BLaER1 treated with 17β-estradiol and CSF1 and Interleukin-3, amounts not matched to agents 10 nM and 100 nM (cell line): Measurements from ENCODE around the gene C4B.
A peak's percentile ranks its signal among the peaks of the same experiment; 100 is the strongest.

Experiments
- H3K27ac ChIP-seq, 11 experiments: shearing (Covaris generic); formaldehyde crosslinking; 2 replicates each; pipeline ENCODE4 v1.8.1; 2022
- H3K27me3 ChIP-seq, 11 experiments: shearing (Covaris generic); formaldehyde crosslinking; 2 replicates each; pipeline ENCODE4 v1.8.1; 2022
- H3K36me3 ChIP-seq, 11 experiments: shearing (Covaris generic); formaldehyde crosslinking; 2 replicates each; pipeline ENCODE4 v1.8.1; 2022
- H3K4me1 ChIP-seq, 10 experiments: shearing (Covaris generic); formaldehyde crosslinking; 2 replicates each; pipeline ENCODE4 v1.8.1; 2022
- H3K4me2 ChIP-seq, 11 experiments: shearing (Covaris generic); formaldehyde crosslinking; 2 replicates each; pipeline ENCODE4 v1.8.1; 2022
- H3K4me3 ChIP-seq, 10 experiments: shearing (Covaris generic); formaldehyde crosslinking; 2 replicates each; pipeline ENCODE4 v1.8.1; 2022
- H3K9ac ChIP-seq, 11 experiments: shearing (Covaris generic); formaldehyde crosslinking; 2 replicates each; pipeline ENCODE4 v1.8.1; 2022
- H3K9me3 ChIP-seq, 11 experiments: shearing (Covaris generic); formaldehyde crosslinking; replicated peaks in 1 of 11; 2 replicates each; pipeline ENCODE4 v1.8.1; 2022
- H4K20me1 ChIP-seq, 11 experiments: shearing (Covaris generic); formaldehyde crosslinking; 2 replicates each; pipeline ENCODE4 v1.8.1; 2022
- Cebpa-rat ChIP-seq, 11 experiments: shearing (Covaris generic); IDR thresholded peaks; 2 replicates each; pipeline ENCODE4 v1.8.1; 2022

The C4B gene

DNA sequence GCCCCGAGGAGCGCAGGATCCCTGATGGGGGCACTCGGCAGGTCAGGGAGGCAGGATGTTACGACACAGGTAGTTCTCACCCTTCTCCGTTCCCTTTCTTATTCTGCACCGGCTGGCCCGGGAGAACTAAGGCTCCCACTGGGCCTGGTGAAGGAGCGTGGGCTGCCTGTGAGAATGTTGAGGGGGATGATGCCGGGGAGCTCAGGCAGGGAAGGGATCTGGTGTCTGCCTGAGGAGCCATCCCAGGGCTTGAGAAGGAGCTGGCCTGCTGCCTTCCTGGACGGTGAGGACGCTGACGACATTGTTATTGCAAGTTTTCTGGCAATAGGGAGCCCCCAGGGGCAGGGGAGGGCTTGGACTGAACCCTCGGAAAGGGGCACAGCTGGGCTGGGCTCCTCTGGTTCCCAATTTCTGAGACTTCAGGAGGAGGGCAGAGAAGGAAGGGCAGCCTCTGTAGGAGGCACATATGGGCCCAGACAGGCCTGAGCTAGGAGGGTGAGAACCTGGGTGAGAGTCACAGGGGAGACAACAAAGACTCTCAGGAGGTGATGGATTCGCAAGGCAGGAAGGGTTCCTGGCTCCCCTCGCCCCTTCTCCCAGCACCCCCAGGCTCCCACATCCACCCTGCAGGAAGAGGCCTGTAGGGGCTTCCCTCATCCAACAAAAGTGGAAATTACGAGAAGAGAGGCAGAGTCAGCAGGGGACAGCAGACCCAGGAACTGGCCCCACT lies 56.4 kb downstream of the C4B start:
- no peaks in the 10 kb centered on the region for H3K36me3 ChIP-seq
- H3K9me3 ChIP-seq, result no peaks in the 10 kb centered on the region
- TF ChIP-seq Cebpa-rat (IDR thresholded peaks at IDR 0.05), result no peak
- no peak overlapping the region for H3K4me3 ChIP-seq
- no peaks in the 10 kb centered on the region; a peak in 2 of 22 replicates for H4K20me1 ChIP-seq
- no peak overlapping the region for H3K4me2 ChIP-seq
- H3K4me1 ChIP-seq, result 0 out of 20 replicates have a peak, but pooled peaks cover 0 to 4% (median 0%) of the 10 kb centered on the region in 10 experiments
- 0 out of 22 replicates have a peak, but pooled peaks cover 0 to 2% (median 0%) of the 10 kb centered on the region in 11 experiments for H3K27me3 ChIP-seq
- no peak overlapping the region for H3K27ac ChIP-seq
- H3K9ac ChIP-seq, result no peak overlapping the region

- Histone ChIP-seq H3K36me3 (no peaks in the 10 kb centered on the region), H3K4me2 (no peak overlapping the region), H3K9ac (no peak overlapping the region), H4K20me1 (no peaks in the 10 kb centered on the region; a peak in 2 of 22 replicates), H3K4me3 (no peak overlapping the region), H3K9me3 (no peaks in the 10 kb centered on the region), H3K27me3 (0 out of 22 replicates have a peak, but pooled peaks cover 0 to 5% (median 0%) of the 10 kb centered on the region in 11 experiments), H3K4me1 (no peaks in the 10 kb centered on the region), H3K27ac (no peak overlapping the region)
- TF ChIP-seq Cebpa-rat (IDR thresholded peaks at IDR 0.05), result no peak
Measured at GRCh38 chr6:32073101-32073500, 58.5 kb downstream of the C4B start.

DNA sequence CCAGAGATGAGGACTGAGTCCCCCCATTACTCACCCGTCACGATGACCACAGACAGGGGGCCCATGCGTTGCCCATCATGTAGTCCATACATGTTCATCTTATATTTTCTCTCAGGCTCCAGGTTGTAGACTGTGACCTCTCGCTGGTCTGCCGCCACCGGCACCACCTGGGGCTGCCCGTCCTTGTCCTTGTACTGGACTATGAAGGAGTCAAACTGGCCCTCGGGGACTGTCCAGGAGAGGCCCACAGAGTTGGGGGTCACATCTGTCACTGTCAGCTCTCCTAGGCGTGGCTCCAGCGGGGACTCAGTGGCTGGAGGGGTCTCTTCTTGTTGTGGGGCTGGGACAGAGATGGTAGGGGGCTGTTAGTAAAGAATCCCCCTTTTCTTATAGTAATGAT lies 59.0 kb downstream of the C4B start:
- H3K36me3 ChIP-seq, result no peaks in the 10 kb centered on the region; a peak in 1 of 22 replicates
- H3K4me2 ChIP-seq, result no peak overlapping the region
- no peaks in the 10 kb centered on the region for H3K4me1 ChIP-seq
- no peak overlapping the region for H3K4me3 ChIP-seq
- 0 out of 22 replicates have a peak, but pooled peaks cover 0 to 5% (median 0%) of the 10 kb centered on the region in 11 experiments for H3K27me3 ChIP-seq
- no peak for TF ChIP-seq Cebpa-rat (IDR thresholded peaks at IDR 0.05)
- no peaks in the 10 kb centered on the region for H3K9me3 ChIP-seq
- no peaks in the 10 kb centered on the region; a peak in 2 of 22 replicates for H4K20me1 ChIP-seq
- no peak overlapping the region for H3K27ac ChIP-seq
- no peak overlapping the region for H3K9ac ChIP-seq

GRCh38 chr6:32074996-32075532 lies 60.5 kb downstream of the C4B start:
- Histone ChIP-seq H4K20me1 (no peaks in the 10 kb centered on the region; a peak in 1 of 22 replicates), H3K27me3 (0 out of 22 replicates have a peak, but pooled peaks cover 0 to 5% (median 0%) of the 10 kb centered on the region in 11 experiments), H3K27ac (no peak overlapping the region), H3K4me2 (no peak overlapping the region), H3K9me3 (no peaks in the 10 kb centered on the region), H3K9ac (no peak overlapping the region), H3K4me1 (no peaks in the 10 kb centered on the region), H3K36me3 (no peaks in the 10 kb centered on the region; a peak in 2 of 22 replicates), H3K4me3 (no peak overlapping the region)
- no peak for TF ChIP-seq Cebpa-rat (IDR thresholded peaks at IDR 0.05)

DNA sequence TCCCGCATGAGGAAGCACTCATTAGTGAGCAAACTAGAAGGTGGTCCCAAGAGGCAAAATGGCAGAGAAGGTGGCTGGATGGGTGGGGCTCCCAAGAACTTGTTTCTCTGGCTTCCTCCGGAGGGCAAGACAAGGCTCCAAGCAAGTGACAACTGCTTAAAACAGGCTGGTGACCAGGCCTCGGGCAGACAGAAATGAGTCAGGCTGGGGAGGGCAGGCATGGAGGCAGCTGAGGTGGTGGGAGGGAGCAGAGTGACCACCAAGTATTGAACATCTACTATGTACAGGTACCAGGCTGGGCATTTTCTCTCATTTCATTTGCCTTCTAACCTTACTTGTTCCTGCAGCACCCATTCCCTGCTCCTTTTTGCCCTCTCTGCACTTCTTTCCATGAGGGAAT lies 61.2 kb downstream of the C4B start:
- Histone ChIP-seq H3K4me2 (no peak overlapping the region), H3K4me3 (no peak overlapping the region), H3K36me3 (no peaks in the 10 kb centered on the region; a peak in 2 of 22 replicates), H3K4me1 (peaks cover 0 to 1% (median 0%) of the 10 kb centered on the region in 10 experiments; a peak in 1 of 20 replicates), H4K20me1 (no peaks in the 10 kb centered on the region; a peak in 1 of 22 replicates), H3K9me3 (no peaks in the 10 kb centered on the region), H3K9ac (no peak overlapping the region), H3K27me3 (0 out of 22 replicates have a peak, but pooled peaks cover 0 to 5% (median 0%) of the 10 kb centered on the region in 11 experiments), H3K27ac (no peak overlapping the region)
- TF ChIP-seq Cebpa-rat (IDR thresholded peaks at IDR 0.05), result no peak

DNA sequence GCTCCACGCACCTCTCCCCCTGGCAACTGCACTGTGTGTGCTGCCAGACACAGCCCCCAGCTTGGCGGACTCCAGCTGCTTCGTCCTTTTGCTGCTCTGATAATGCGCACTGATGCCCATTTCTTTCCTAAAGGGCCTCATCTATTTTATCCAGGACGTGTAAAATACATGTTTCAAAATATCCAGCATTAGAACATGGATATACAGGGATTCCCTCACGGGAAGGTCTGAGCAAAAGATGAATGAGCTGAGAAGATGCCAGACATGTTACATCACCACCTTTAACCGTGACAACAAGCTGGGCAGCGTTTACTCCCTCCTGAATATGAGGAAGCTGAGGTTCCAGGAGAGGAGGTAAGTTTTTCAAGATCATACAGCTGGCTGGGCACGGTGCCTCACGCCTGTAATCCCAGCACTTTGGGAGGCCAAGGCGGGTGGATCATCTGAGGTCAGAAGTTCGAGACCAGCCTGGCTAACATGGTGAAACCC lies 61.8 kb downstream of the C4B start:
- H3K9me3 ChIP-seq, result no peaks in the 10 kb centered on the region
- peaks cover 0 to 7% (median 0%) of the 10 kb centered on the region in 10 experiments; a peak in 5 of 20 replicates for H3K4me1 ChIP-seq
- no peak overlapping the region for H3K27ac ChIP-seq
- no peaks in the 10 kb centered on the region for H4K20me1 ChIP-seq
- H3K4me2 ChIP-seq, result no peak overlapping the region
- no peak overlapping the region for H3K4me3 ChIP-seq
- TF ChIP-seq Cebpa-rat (IDR thresholded peaks at IDR 0.05), result no peak
- 0 out of 22 replicates have a peak, but pooled peaks cover 0 to 5% (median 0%) of the 10 kb centered on the region in 11 experiments for H3K27me3 ChIP-seq
- no peak overlapping the region for H3K9ac ChIP-seq
- no peaks in the 10 kb centered on the region; a peak in 2 of 22 replicates for H3K36me3 ChIP-seq

DNA sequence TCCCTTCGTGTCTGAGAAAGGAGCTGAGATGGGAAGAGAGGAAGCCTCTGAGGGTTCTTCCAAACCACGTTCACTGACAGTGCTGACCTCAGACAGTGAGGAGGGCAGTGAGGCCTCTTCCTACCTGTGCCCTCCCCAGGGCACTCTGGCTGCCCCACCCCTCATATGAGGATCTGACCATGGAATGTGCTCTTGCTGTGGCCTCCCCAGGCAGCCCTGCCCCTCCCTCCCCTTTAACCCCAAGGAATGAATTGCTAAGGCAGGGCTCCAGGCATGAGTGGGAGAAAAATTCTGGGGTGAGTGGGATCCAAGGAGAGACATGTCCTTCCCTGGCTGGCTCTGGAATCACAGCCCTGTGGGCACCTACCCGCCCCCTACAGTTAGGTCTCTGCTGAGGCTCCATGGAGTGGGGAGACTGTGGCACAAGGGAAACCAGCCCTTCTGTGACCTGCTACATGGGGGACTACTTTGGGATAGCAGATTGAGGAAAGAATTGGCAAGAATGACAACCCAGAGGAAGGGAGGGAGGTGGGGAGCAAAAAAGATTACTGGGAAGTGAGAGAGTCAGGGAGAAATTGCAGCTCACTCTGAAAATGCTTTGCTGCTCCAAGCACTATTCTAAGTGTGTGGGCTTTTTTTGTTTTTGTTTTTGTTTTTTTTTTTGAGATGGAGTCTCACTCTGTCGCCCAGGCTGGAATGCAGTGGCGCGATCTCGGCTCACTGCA lies 65.1 kb downstream of the C4B start:
- no peak for TF ChIP-seq Cebpa-rat (IDR thresholded peaks at IDR 0.05)
- Histone ChIP-seq H4K20me1 (peaks cover 0 to 7% (median 0%) of the 10 kb centered on the region in 11 experiments; a peak in 3 of 22 replicates), H3K4me3 (no peak overlapping the region), H3K9me3 (no peaks in the 10 kb centered on the region), H3K36me3 (no peaks in the 10 kb centered on the region; a peak in 2 of 22 replicates), H3K27ac (no peak overlapping the region), H3K9ac (no peak overlapping the region), H3K27me3 (peaks cover 0 to 33% (median 0%) of the 10 kb centered on the region in 11 experiments; a peak in 4 of 22 replicates), H3K4me1 (peaks cover 0 to 12% (median 0%) of the 10 kb centered on the region in 10 experiments; a peak in 5 of 20 replicates), H3K4me2 (no peak overlapping the region)

DNA sequence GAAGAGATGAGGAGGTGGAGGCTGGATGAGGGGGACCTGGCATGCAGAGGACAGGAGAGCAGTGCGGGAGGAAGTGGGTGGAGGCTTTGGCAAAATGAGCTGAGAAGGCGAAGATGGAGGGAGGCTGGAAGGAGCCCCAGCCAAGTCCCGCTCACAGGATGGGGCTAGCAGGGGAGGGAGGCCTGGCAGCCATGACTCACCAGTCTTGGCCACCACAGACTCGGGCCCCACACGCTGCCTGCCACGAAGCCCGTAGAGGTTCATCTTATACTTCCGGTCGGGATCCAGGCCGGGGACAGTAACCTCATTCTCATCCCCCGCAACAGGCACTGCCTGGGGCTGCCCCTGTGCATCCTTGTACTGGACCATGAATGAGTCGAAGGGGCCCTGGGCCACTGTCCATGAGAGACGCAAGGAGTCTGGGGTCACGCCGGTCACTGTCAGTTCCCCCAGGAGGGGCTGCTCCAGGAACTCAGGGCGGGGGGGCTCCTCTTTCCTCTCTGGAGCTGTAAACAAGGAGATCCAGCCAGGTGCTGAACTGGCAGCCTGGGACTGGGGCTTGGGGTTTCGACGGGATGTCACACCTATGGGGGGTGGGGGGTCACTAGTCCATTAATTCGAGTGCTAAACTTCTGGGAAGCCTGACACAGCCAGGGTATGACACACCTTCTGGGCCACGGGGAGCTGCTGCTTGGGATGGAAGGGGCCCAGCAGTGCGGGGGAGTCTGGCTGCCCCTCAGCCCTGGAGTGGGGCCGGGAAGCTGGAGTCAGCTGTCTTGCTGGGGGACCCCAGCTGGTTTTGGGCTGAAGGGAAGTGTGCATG lies 66.8 kb downstream of the C4B start:
- Histone ChIP-seq H3K36me3 (no peaks in the 10 kb centered on the region; a peak in 2 of 22 replicates), H3K9ac (no peak overlapping the region), H3K27me3 (peaks cover 0 to 46% (median 0%) of the 10 kb centered on the region in 11 experiments; a peak in 4 of 22 replicates), H3K4me3 (no peak overlapping the region), H4K20me1 (peaks cover 0 to 21% (median 0%) of the 10 kb centered on the region in 11 experiments; a peak in 4 of 22 replicates), H3K9me3 (no peaks in the 10 kb centered on the region), H3K27ac (no peak overlapping the region), H3K4me2 (peak overlapping the region in 3 of 11 experiments; percentile 44 to 47 (median 45); a peak in 6 of 22 replicates), H3K4me1 (peaks cover 0 to 17% (median 3%) of the 10 kb centered on the region in 10 experiments; a peak in 15 of 20 replicates)
- no peak for TF ChIP-seq Cebpa-rat (IDR thresholded peaks at IDR 0.05)
